Esophagus muscularis mucosa (tissue), 3 donors: ENCODE data around the gene KIAA0513.

Experiments used
- EP300 ChIP-seq: sonication (generic); formaldehyde crosslinking; IDR thresholded peaks from one replicate; pipeline ENCODE4 v1.6.1; 2017; ENCODE audit warnings: antibody characterized with exemption
- POLR2AphosphoS5 ChIP-seq, 2 donors: sonication (generic); formaldehyde crosslinking; IDR thresholded peaks; one replicate each; pipeline ENCODE4 v1.6.1; 2017; ENCODE audit warnings: antibody characterized with exemption in 2 of 2

- no peak for TF ChIP-seq EP300
- no peak for TF ChIP-seq POLR2AphosphoS5 (IDR thresholded peaks at IDR 0.05)
Measured at GRCh38 chr16:85104821-85105391, 77.3 kb downstream of the KIAA0513 start.
